ENCODE results near the gene PSMC5. TPM values are rescaled to one million over a fixed set of nuclear protein-coding genes. Genes with fewer than 3 reads are reported as not detected.
"Not testable (repeated sequence)": the region's sequence is repeated elsewhere in the genome, so short reads cannot be mapped to it uniquely, and the experiment has no call there.

PSMC5 gene
- total RNA-seq, 4 donors from 2014 or later, result 91.0 to 119 (median 103) TPM

GRCh38 chr17:63842540-63843386 lies 15.5 kb downstream of the PSMC5 start, which contains the start of gene SMARCD2:
TSS of gene SMARCD2 (minus strand) at chr17:63842685. CDS start at chr17:63842674, 11 bp downstream.
- ATAC-seq (ENCODE audit: low FRiP score) (peak; percentile 94), DNase-seq (ENCODE audit: low spot score) (peak; percentile 92)
- TF ChIP-seq CTCF (IDR thresholded peaks at IDR 0.05), result no peak

GRCh38 chr17:63843387-63843888 lies 16.2 kb downstream of the PSMC5 start:
- not testable (repeated sequence) for DNase-seq (ENCODE audit: low spot score); ATAC-seq (ENCODE audit: low FRiP score)

DNA sequence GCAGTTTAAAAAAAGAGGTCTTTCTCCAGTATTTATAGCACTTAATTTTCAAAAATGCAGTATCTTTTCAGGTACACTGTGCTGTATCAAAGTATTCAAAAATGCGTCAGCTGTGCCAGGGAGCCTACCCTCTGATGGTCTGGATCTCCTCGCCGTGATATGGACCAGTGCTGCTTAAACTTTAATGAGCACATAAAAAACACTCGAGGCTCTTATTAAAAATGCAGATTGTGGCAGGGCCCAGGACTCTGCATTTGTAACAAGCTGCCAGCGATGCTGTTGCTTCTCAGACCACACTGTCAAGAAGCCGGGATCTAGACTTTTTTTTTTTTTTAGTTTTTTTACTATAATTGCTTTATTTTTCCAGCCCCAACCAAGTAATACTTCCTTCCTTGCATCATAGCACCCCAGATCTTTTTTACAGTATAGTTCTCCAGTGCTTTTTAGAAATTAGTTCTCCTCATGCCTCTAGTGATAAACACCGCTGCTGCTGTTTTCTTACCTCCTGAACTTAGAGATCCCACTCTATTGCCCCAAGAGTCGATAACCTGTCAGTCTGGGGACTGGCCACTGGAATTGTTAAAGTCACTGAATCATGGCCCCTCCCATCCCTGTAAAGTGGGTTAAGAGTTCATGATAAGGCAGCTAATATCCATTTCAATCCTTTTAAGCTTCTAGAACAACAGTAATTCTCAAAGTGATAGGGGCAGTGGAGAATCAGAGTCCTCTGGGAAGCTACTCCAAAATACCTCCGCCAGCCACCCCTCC lies 16.9 kb downstream of the PSMC5 start:
- no peak for TF ChIP-seq CTCF (IDR thresholded peaks at IDR 0.05)
- ATAC-seq (ENCODE audit: low FRiP score), result no peak
- DNase-seq (ENCODE audit: low spot score), result no peak

DNA sequence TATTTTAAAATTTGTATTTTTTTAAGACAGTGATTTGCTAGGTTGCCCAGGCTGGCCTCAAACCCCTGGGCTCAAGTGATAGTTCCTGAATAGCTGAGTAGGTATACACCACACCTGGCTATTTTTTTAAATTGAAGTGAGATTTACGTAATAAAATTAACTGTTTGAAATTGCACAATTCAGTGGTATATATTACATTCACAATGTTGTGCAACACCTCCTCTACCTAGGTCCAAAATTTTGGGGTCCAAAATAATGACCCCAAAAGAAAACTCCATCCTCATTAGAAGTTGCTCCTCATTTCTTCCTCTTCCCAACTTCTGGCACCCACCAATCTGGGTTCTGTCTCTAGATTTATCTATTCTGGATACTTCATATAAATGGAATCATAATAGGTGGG lies 18.3 kb downstream of the PSMC5 start:
- ATAC-seq (ENCODE audit: low FRiP score) (no peak), DNase-seq (ENCODE audit: low spot score) (no peak)
- TF ChIP-seq CTCF (IDR thresholded peaks at IDR 0.05), result no peak

- no peak for DNase-seq (ENCODE audit: low spot score)
- ATAC-seq (ENCODE audit: low FRiP score), result no peak
- no peak for TF ChIP-seq CTCF (IDR thresholded peaks at IDR 0.05)
These were observed 20.5 kb downstream of the PSMC5 start for GRCh38 chr17:63847525-63848249.

- peak in 1 of 3 donors; percentile 23 for TF ChIP-seq CTCF (IDR thresholded peaks at IDR 0.05)
- ATAC-seq (ENCODE audit: low FRiP score) (peak; percentile 91), DNase-seq (ENCODE audit: low spot score) (peak; percentile 91)
These were observed 21.8 kb downstream of the PSMC5 start for GRCh38 chr17:63848834-63849689.
